HEK293 (cell line): Measurements from ENCODE around the gene MGAT4A.

ENCODE experiments used
- GLI2 ChIP-seq: fragments of 450-650 bp; formaldehyde crosslinking; IDR thresholded peaks from 2 replicates; pipeline ENCODE4; 2017; ENCODE audit warnings: missing biosample characterization, missing genetic modification characterization, low read depth, borderline replicate concordance
- OSR2 ChIP-seq: fragments of 450-650 bp; formaldehyde crosslinking; IDR thresholded peaks from 2 replicates; pipeline ENCODE4 v1.5.1; 2016; ENCODE audit warnings: missing biosample characterization, missing genetic modification characterization
- SP7 ChIP-seq: fragments of 450-650 bp; formaldehyde crosslinking; IDR thresholded peaks from 2 replicates; pipeline ENCODE4 v1.5.1; 2016; ENCODE audit warnings: missing biosample characterization, missing genetic modification characterization
- ZNF138 ChIP-seq: fragments of 450-650 bp; formaldehyde crosslinking; IDR thresholded peaks from 2 replicates; pipeline ENCODE4 v1.5.1; 2016; ENCODE audit warnings: missing biosample characterization, missing genetic modification characterization, borderline replicate concordance
- ZNF157 ChIP-seq: fragments of 450-650 bp; formaldehyde crosslinking; IDR thresholded peaks from 2 replicates; pipeline ENCODE4 v1.5.1; 2016; ENCODE audit warnings: missing biosample characterization, missing genetic modification characterization
- ZNF175 ChIP-seq: fragments of 450-650 bp; formaldehyde crosslinking; IDR thresholded peaks from 2 replicates; pipeline ENCODE4 v1.5.1; 2016; ENCODE audit warnings: missing biosample characterization, missing genetic modification characterization
- ZNF2 ChIP-seq: fragments of 450-650 bp; formaldehyde crosslinking; IDR thresholded peaks from 2 replicates; pipeline ENCODE4 v1.5.1; 2016; ENCODE audit warnings: missing biosample characterization, missing genetic modification characterization
- ZNF266 ChIP-seq: fragments of 450-650 bp; formaldehyde crosslinking; IDR thresholded peaks from 2 replicates; pipeline ENCODE4 v1.5.1; 2016; ENCODE audit warnings: missing biosample characterization, missing genetic modification characterization, low read depth
- ZNF404 ChIP-seq: fragments of 450-650 bp; formaldehyde crosslinking; IDR thresholded peaks from 2 replicates; pipeline ENCODE4 v1.5.1; 2017; ENCODE audit warnings: missing biosample characterization, missing genetic modification characterization
- ZNF423 ChIP-seq: fragments of 450-650 bp; formaldehyde crosslinking; IDR thresholded peaks from 2 replicates; pipeline ENCODE4 v1.5.1; 2016; ENCODE audit warnings: missing biosample characterization, missing genetic modification characterization
- ZNF48 ChIP-seq: fragments of 450-650 bp; formaldehyde crosslinking; IDR thresholded peaks from 2 replicates; pipeline ENCODE4 v1.5.1; 2016; ENCODE audit warnings: missing biosample characterization, missing genetic modification characterization
- ZNF558 ChIP-seq: fragments of 450-650 bp; formaldehyde crosslinking; IDR thresholded peaks from 2 replicates; pipeline ENCODE4 v1.5.1; 2016; ENCODE audit warnings: missing biosample characterization, missing genetic modification characterization
- ZNF560 ChIP-seq: fragments of 450-650 bp; formaldehyde crosslinking; IDR thresholded peaks from 2 replicates; pipeline ENCODE4 v1.5.1; 2017; ENCODE audit warnings: missing biosample characterization, missing genetic modification characterization, borderline replicate concordance
- ZNF561 ChIP-seq: fragments of 450-650 bp; IDR thresholded peaks from 2 replicates; pipeline ENCODE4 v1.5.1; 2018; ENCODE audit warnings: missing biosample characterization, missing genetic modification characterization, borderline replicate concordance
- ZNF600 ChIP-seq: fragments of 450-650 bp; formaldehyde crosslinking; IDR thresholded peaks from 2 replicates; pipeline ENCODE4 v1.5.1; 2016; ENCODE audit warnings: missing biosample characterization, missing genetic modification characterization
- ZNF610 ChIP-seq: fragments of 450-650 bp; formaldehyde crosslinking; IDR thresholded peaks from 2 replicates; pipeline ENCODE4 v1.5.1; 2016; ENCODE audit warnings: missing biosample characterization, missing genetic modification characterization, borderline replicate concordance
- ZNF629 ChIP-seq: fragments of 450-650 bp; formaldehyde crosslinking; IDR thresholded peaks from 2 replicates; pipeline ENCODE4 v1.5.1; 2017; ENCODE audit warnings: missing biosample characterization, missing genetic modification characterization
- ZNF76 ChIP-seq: fragments of 450-650 bp; formaldehyde crosslinking; IDR thresholded peaks from 2 replicates; pipeline ENCODE4; 2016; ENCODE audit warnings: low read depth, missing biosample characterization, missing genetic modification characterization, borderline replicate concordance
- ZNF843 ChIP-seq: fragments of 450-650 bp; formaldehyde crosslinking; IDR thresholded peaks from 2 replicates; pipeline ENCODE4 v1.5.1; 2016; ENCODE audit warnings: missing biosample characterization, missing genetic modification characterization
- TF ChIP-seq, protein P1 (sequence below): fragments of 450-650 bp; formaldehyde crosslinking; IDR thresholded peaks from 2 replicates; pipeline ENCODE4 v1.5.1; 2016; ENCODE audit warnings: missing biosample characterization, missing genetic modification characterization
- TF ChIP-seq, protein P2 (sequence below): fragments of 450-650 bp; formaldehyde crosslinking; IDR thresholded peaks from 2 replicates; pipeline ENCODE4 v1.5.1; 2016; ENCODE audit warnings: missing biosample characterization, missing genetic modification characterization
- TF ChIP-seq, protein P3 (sequence below): fragments of 450-650 bp; formaldehyde crosslinking; IDR thresholded peaks from 2 replicates; pipeline ENCODE4 v1.5.1; 2016; ENCODE audit warnings: missing biosample characterization, missing genetic modification characterization, borderline replicate concordance
- TF ChIP-seq, protein P4 (sequence below): fragments of 450-650 bp; formaldehyde crosslinking; IDR thresholded peaks from 2 replicates; pipeline ENCODE4 v1.5.1; 2016; ENCODE audit warnings: missing biosample characterization, missing genetic modification characterization
- TF ChIP-seq, protein P5 (sequence below): fragments of 450-650 bp; formaldehyde crosslinking; IDR thresholded peaks from 2 replicates; pipeline ENCODE4 v1.5.1; 2016; ENCODE audit warnings: missing biosample characterization, missing genetic modification characterization
- TF ChIP-seq, protein P6 (sequence below): fragments of 450-650 bp; formaldehyde crosslinking; IDR thresholded peaks from 2 replicates; pipeline ENCODE4 v1.5.1; 2016; ENCODE audit warnings: missing biosample characterization, missing genetic modification characterization

MGAT4A gene

DNA sequence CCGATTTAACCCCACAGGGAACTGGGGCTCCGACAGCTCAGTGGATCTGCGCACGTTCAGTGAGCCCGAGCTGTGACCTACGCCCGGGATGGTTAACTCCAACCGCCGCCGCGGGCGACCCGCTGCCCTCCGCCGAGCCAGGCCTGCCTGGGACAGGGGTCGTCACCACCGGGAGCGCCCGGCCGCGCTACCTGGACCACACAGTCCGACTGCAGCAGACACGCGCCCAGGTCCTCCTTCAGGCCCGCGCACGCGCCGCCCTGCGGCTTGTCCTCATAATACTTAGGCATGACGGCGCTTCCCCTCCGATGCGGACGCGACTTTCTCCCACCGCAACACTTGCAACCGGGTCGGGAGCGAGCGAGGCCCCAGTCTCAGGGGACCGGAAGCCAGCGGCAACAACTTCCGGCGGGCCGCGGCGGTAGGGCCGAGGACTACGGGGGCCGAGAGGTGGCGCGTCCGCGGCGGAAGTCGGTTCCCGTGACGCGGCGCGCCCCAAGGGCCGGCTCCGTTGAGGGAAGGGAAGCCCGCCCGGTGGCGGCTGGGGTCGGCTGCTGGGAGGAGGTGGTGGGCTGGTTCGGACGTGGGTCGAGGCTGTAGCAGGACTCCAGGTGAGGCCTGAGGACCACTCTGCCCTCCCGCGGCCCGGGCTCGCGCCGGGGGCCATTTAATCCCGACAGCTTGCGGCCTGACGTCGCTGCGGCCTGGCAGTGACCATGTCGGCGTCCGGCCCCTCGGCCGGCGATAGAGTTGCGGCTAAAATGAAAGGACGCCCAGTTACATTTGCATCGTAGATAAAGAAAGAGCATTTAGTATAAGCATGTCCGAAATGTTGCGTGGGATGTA lies 122.6 kb downstream of the MGAT4A start, which contains the start of the genes COA5 and UNC50 (continued):
- TF ChIP-seq ZNF629 (tag by site-specific recombination) = peak; percentile 84
- TF ChIP-seq ZNF423 (tag by site-specific recombination) = 0 out of 2 replicates have a peak, but pooled peaks have one; percentile 8
- TF ChIP-seq ZNF266 (tag by site-specific recombination) = no peak
- TF ChIP-seq ZNF175 (tag by site-specific recombination) = no peak
- TF ChIP-seq, protein P1, sequence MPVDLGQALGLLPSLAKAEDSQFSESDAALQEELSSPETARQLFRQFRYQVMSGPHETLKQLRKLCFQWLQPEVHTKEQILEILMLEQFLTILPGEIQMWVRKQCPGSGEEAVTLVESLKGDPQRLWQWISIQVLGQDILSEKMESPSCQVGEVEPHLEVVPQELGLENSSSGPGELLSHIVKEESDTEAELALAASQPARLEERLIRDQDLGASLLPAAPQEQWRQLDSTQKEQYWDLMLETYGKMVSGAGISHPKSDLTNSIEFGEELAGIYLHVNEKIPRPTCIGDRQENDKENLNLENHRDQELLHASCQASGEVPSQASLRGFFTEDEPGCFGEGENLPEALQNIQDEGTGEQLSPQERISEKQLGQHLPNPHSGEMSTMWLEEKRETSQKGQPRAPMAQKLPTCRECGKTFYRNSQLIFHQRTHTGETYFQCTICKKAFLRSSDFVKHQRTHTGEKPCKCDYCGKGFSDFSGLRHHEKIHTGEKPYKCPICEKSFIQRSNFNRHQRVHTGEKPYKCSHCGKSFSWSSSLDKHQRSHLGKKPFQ (tag by site-specific recombination) = no peak; the same call in 1 of the 2 replicates
- 0 out of 2 replicates have a peak, but pooled peaks have one; percentile 36 for TF ChIP-seq ZNF561 (tag by site-specific recombination)
- peak; percentile 99 for TF ChIP-seq ZNF600
- TF ChIP-seq, protein P2, sequence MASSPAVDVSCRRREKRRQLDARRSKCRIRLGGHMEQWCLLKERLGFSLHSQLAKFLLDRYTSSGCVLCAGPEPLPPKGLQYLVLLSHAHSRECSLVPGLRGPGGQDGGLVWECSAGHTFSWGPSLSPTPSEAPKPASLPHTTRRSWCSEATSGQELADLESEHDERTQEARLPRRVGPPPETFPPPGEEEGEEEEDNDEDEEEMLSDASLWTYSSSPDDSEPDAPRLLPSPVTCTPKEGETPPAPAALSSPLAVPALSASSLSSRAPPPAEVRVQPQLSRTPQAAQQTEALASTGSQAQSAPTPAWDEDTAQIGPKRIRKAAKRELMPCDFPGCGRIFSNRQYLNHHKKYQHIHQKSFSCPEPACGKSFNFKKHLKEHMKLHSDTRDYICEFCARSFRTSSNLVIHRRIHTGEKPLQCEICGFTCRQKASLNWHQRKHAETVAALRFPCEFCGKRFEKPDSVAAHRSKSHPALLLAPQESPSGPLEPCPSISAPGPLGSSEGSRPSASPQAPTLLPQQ (tag by site-specific recombination) = peak; percentile 59; the same call in 1 of the 2 replicates
- no peak for TF ChIP-seq ZNF138 (tag by site-specific recombination)
- TF ChIP-seq GLI2 (tag by site-specific recombination) = no peak
- no peak for TF ChIP-seq ZNF157 (tag by site-specific recombination)
- TF ChIP-seq, protein P3, sequence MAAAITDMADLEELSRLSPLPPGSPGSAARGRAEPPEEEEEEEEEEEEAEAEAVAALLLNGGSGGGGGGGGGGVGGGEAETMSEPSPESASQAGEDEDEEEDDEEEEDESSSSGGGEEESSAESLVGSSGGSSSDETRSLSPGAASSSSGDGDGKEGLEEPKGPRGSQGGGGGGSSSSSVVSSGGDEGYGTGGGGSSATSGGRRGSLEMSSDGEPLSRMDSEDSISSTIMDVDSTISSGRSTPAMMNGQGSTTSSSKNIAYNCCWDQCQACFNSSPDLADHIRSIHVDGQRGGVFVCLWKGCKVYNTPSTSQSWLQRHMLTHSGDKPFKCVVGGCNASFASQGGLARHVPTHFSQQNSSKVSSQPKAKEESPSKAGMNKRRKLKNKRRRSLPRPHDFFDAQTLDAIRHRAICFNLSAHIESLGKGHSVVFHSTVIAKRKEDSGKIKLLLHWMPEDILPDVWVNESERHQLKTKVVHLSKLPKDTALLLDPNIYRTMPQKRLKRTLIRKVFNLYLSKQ (tag by site-specific recombination) = no peak
- peak; percentile 67 for TF ChIP-seq SP7 (tag by site-specific recombination)
- TF ChIP-seq ZNF76 (tag by site-specific recombination) = peak; percentile 70; the same call in 1 of the 2 replicates
- 0 out of 2 replicates have a peak, but pooled peaks have one; percentile 28 for TF ChIP-seq ZNF843 (tag by site-specific recombination)
- TF ChIP-seq ZNF2 (tag by site-specific recombination) = no peak
- TF ChIP-seq, protein P4, sequence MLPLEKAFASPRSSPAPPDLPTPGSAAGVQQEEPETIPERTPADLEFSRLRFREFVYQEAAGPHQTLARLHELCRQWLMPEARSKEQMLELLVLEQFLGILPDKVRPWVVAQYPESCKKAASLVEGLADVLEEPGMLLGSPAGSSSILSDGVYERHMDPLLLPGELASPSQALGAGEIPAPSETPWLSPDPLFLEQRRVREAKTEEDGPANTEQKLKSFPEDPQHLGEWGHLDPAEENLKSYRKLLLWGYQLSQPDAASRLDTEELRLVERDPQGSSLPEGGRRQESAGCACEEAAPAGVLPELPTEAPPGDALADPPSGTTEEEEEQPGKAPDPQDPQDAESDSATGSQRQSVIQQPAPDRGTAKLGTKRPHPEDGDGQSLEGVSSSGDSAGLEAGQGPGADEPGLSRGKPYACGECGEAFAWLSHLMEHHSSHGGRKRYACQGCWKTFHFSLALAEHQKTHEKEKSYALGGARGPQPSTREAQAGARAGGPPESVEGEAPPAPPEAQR = no peak
- no peak for TF ChIP-seq ZNF610
- no peak for TF ChIP-seq ZNF558 (tag by site-specific recombination)
- TF ChIP-seq ZNF48 (tag by site-specific recombination) = no peak
- TF ChIP-seq, protein P5, sequence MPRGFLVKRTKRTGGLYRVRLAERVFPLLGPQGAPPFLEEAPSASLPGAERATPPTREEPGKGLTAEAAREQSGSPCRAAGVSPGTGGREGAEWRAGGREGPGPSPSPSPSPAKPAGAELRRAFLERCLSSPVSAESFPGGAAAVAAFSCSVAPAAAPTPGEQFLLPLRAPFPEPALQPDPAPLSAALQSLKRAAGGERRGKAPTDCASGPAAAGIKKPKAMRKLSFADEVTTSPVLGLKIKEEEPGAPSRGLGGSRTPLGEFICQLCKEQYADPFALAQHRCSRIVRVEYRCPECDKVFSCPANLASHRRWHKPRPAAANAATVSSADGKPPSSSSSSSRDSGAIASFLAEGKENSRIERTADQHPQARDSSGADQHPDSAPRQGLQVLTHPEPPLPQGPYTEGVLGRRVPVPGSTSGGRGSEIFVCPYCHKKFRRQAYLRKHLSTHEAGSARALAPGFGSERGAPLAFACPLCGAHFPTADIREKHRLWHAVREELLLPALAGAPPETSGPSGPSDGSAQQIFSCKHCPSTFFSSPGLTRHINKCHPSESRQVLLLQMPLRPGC = 0 out of 2 replicates have a peak, but pooled peaks have one; percentile 37
- peak; percentile 66 for TF ChIP-seq OSR2 (tag by site-specific recombination)
- TF ChIP-seq, protein P6, sequence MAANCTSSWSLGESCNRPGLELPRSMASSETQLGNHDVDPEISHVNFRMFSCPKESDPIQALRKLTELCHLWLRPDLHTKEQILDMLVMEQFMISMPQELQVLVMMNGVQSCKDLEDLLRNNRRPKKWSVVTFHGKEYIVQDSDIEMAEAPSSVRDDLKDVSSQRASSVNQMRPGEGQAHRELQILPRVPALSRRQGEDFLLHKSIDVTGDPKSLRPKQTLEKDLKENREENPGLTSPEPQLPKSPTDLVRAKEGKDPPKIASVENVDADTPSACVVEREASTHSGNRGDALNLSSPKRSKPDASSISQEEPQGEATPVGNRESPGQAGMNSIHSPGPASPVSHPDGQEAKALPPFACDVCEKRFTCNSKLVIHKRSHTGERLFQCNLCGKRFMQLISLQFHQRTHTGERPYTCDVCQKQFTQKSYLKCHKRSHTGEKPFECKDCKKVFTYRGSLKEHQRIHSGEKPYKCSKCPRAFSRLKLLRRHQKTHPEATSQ (tag by site-specific recombination) = no peak
- TF ChIP-seq ZNF560 (tag by site-specific recombination) = no peak
- no peak for TF ChIP-seq ZNF404 (tag by site-specific recombination)
